Hematopoietic multipotent progenitor cell (in vitro differentiated cells): ENCODE results near the gene TXNDC11. TPM values are rescaled to one million over a fixed set of nuclear protein-coding genes. Genes with fewer than 3 reads are reported as not detected.

ENCODE experiments used
- DNase-seq, 3 donors: peaks; one replicate each; pipeline ENCODE4 v3.0.0-alpha.2; 2011 to 2015; ENCODE audit warnings: low read depth in 2 of 3, low spot score in 2 of 3
- total RNA-seq: library from RNA; depleted of rRNA; stranded (reverse); fragments of >200 nt; gene quantifications from one replicate; pipeline ENCODE4 v1.2.3, GENCODE V29; 2012

TXNDC11 gene
- total RNA-seq, 1 donor: 35.0 TPM

DNA sequence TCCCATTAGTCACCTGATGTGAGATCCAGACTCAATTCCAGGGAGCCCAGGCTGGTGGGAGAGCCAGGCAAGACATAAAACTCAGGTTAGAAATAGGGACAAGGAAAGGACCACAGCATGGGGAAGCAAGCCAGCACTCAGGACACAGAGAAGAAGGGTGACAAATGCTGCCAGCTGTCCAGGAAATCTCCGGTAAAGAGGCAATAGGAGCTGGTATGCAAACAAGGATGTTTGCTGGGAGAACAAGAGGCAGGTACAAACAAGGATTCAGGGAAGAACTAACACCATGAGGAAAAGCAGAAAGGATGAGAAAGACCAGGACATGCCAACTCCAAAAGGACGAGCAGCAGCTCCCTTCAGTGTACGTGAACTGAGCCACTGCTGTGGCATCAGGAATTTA is 10.2 kb upstream of the TXNDC11 start:
- no peak for DNase-seq

DNA sequence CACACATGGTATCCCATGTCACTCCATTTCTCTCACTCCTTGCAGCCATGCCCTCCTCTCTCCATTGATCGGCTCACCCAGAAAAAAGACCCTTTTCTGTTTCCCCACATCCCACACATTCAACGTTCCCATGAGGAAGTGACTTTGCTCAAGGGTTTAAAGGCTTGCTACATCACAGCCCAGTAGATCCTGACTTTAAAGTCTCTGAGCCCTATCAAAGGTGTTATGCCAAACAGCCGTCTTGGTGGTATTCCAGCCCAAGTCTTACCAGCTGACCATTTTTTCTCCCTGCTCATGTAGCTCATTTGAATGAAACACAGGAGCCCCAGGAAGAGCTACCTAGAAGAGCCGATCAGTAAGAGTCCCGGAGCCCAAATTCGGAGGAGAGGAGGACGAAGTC is 7.4 kb upstream of the TXNDC11 start:
- DNase-seq: no peak

DNA sequence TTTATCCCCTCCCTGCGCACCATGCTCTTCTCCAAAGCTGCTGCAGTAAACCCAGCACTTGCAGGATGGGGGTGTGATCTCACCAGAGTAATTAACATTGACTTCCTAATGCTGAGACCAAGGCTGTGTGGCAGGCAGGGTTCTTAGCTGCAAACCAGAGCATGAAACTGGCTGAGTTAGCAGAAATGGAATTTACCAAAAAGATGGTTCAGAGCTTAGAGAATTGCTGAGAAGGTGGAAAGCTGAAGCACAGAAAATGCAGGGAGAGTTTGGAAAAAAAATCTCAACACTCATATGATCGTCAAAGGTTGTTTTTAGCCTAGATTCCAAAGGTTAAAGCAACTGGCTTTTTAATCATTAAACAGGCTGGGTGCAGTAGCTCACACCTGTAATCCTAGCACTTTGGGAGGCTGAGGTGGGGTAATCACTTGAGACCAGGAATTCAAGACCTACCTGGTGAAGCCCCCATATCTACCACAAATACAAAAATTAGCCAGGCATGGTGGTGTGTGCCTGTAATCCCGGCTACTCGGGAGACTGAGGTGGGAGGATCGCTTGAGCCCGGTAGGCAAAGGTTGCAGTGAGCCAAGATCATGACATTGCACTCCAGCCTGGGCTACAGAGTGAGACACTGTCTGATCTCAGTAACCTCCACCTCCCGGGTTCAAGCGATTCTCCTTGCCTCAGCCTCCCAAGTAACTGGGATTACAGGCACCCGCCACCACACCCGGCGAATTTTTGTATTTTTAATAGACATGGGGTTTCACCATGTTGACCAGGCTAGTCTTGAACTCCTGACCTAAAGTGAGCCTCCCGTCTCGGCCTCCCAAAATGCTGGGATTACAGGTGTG is 6.0 kb upstream of the TXNDC11 start:
- DNase-seq: no peak

DNA sequence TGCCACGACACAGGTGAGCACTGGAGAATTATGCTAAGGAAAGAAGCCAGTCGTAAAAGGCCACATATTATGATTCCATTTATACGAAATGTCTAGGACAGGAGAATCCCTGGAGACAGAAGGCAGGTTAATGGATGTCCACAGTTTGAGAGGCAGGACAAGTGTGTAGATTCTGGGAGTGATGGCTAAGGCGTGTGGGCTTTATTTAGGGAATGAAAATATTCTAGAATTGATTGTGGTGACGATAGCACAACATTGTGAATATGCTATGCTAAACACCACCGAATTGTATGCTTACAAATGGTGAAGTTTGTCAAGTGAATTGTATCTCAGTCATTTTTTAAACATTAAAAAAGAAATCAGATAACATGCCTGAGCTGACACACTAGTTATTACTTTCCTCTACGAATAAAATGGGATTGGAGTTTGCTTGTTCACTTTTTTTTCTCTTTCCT is 5.3 kb upstream of the TXNDC11 start:
- DNase-seq: no peak

DNA sequence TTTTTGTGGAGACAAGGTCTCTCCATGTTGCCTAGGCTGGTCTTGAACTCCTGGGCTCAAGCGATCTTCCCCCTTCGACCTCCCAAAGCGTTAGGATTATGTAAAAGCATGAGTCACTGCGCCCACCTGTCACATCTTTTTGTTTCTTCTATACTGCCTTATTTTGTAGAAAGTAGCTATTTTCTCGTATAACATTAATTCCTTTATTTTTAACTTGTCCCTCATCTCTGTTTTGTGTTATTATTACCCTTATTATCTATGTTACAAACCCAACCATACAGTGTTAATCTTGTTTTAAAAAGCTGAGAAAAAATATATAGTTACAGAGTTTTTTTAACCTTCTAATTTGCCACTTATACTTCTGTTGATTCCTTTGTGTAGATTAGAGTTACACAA is 1.4 kb upstream of the TXNDC11 start:
- no peak for DNase-seq

DNA sequence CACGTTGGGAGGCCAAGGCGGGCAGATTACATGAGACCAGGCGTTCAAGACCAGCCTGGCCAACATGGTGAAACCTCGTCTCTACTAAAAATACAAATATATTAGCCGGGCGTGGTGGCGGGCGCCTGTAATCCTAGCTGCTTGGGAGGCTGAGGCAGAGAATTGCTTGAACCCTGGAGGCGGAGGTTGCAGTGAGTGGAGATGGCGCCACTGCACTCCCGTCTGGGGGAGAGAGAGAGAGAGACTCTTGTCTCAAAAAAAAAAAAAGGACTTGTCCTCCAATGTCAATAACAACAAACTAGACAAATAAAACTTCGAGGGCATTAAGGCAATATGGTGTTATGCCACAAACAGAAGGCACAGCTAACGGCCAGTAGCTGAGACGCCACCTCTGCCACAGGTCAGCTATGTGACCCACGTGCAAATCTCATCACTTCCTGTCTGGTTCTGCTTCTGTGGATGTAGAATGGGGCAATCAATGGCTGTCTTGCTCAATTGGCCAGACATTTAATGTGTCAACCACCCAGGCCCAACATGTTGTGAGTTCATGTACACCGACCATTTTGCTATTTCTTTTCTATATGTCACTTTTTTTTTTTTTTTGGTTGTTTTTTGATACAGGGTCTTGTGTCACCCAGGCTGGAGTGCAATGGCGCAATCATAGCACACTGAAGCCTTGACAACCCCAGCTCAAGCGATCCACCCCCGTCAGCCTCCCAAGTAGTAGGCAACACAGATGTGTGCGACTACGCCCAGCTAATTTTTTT is 834 bp upstream of the TXNDC11 start:
- DNase-seq: peak; percentile 11 to 44 (median 33)

DNA sequence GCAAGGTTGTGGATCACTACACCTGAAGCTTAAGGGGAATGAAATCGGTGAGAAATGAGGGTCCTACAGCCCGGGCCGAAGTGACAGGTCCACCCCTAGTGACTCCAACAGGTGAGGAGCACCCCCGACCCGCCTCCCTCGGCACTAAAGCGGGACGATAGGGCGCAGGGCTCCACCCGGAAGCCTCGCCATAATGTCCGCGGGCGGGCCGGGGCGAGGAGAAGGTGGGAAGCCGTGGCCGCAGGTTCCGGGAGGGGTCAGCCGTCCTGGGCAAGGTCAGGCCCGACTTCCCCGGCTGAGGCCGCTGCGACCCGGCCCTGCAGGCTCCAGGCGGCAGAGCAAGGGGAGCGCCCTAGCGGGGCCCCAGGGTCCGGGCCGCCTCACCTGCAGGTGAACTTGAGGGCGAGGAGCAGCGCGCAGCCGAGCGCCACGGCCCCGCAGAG is 543 bp downstream of the TXNDC11 start:
- DNase-seq: no peak

DNA sequence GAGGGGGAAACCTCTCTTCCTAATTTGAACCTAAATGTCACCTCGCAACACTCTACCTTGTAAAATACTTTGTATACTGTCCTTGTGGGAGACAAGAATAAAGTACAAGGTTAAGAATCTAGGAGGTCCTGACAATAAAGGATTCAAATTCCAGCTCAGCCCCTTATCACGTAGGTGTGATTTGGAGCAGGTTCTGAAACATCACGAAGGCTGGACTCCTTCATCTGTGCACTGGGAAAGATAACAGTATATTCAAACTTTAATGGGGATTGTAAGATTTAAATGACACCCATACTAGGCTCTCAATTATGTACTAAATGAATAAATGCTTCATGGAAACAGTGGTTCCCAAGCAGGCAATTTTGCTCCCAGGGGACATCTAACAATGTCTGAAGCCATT is 2.1 kb downstream of the TXNDC11 start:
- DNase-seq: no peak

DNA sequence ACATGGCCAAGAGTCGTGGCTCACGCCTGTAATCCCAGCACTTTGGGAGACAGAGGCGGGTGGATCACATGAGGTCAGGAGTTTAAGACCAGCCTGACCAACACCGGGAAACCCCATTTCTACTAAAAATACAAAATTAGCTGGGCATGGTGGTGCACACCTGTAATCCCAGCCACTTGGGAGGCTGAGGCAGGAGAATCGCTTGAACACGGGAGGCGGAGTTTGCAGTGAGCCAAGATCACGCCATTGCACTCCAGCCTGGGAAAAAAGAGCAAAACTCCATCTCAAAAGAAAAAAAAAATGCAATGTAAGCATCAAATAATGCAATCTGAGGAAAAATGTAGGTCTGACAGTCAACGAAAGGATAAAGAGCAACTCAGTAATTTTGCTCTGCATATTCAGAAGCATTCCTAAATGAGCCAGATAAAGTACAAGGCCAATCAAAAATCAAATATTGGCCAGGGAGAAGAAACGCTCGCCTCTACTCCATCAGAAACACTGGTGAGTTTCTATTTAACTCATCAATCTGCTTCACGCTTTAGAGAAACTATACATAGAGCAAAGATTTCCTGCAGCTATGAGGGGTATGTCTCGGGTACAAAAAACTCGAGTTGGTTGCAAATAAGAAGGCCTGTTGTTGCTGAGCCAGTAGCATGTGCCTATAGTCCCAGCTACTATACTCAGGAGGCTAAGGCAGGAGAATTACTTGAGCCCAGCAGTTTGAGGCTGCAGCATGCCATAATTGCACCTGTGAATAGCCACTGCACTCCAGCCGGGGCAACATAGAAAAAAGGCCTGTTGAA is 3.7 kb downstream of the TXNDC11 start:
- DNase-seq: no peak

DNA sequence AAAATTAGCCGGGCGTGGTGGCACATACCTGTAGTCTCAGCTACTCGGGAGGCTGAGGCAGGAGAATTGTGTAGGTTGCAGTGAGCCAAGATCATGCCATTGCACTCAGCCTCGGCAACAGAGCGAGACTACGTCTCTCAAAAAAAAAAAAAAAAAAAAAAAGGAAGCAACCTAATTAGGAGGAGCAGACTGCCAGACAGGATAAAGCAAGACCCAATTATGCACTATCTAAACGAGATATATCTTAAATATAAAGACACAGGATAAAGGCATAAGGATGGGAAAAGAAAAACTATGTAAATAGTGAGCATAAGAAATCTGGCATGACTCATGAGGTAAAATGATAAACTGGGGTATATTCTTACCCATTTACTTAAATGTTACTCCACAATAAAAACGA is 4.9 kb downstream of the TXNDC11 start:
- no peak for DNase-seq

DNA sequence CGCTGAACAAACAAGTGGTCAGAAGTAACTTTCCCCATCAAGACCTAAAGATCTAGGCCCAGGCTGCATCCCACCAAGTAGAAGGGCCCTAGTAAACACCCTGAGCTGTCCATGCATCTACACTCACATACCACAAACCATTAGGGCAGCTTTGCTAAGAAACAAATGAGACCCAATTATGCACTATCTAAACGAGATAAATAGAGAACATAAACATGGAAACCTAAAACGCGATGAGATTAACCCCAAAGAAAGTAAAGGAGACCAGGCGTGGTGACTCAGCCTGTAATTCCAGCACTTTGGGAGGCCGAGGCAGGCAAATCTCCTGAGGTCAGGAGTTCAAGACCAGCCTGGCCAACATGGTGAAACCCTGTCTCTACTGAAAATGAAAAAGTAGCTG is 5.8 kb downstream of the TXNDC11 start:
- DNase-seq: no peak

DNA sequence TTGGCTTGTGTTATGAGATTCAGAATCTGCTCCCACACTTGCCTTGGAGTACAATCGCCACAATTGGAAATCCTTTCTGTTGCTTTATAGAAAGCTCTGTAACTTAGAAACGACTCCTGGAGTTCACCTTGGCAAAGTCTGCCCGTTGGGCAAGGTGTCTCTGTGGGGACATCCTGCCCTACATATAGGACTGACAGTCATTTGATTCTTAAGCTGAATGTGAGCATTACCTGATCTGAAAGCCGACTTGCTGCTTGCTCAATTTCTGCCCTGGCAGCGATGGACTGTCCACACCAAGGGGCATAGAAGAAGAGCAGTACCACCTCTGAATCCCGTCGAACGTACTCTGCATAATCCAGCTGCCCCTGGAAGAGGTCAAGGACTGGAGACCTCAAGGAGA is 6.9 kb downstream of the TXNDC11 start:
- no peak for DNase-seq

DNA sequence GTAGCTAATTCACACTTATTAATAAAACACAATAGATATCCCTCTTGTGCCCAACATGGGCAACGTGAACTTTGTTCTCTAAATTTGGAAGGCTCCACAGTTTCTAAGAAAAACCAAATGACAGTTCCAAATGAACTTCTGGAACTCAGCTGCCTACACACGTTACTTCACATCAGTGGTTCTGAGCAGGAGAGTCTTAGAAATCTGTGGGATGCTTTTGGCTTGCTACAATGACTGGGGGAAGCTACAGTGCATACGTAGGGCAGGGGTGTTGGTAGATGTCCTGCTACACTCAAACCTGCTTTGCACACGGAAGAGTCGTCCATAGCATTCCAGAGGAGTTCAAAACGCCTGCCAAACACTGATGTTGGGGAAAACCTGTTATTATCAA is 8.0 kb downstream of the TXNDC11 start:
- DNase-seq: no peak

DNA sequence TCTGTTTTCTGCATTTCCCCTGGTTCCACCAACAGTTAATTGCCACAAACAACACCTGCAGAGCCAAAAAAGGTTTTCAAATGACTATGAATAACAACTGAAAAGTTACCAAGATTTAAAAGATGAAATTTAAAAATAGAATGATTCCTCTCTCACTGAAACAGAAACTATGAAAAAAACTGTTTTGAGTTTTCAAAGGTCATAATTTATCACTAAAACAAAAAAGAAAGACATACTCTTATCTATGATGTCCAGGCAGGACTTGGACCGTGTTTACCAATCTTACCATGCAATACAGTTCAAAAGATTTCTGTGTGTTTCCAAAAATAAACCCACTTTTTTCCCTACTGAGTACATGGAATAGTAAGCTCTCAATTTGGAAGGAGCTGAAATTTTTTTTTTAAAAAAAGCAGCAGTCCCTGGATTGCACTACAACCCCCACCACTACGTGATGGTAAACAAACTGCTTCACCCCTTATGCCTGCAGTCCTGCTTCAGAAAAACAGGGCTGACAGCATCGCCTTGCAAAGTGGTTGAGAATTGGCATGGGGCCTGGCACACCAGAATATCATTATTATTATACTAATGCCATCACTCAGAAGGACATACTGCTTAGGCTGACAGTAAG is 8.5 kb downstream of the TXNDC11 start:
- peak in 1 of 3 donors; percentile 14 for DNase-seq

DNA sequence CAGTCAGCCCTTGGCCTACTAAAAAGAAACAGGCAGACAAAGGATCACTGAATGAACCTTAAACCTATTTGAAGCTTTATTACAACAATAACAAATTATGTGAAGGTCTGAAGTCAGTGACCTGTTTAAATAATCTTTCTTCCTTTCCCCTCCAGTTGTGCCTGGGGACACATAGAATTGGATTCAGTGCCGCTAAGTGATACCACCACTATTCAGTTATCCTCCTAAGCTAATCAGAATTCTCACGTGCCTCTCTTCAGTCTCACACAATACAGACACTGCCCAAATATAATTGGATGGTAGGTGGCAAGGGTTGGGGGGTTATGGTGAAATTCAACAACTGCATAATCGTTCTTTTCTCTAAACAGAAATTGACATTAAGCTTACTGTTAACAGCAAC is 11.4 kb downstream of the TXNDC11 start:
- DNase-seq: no peak

DNA sequence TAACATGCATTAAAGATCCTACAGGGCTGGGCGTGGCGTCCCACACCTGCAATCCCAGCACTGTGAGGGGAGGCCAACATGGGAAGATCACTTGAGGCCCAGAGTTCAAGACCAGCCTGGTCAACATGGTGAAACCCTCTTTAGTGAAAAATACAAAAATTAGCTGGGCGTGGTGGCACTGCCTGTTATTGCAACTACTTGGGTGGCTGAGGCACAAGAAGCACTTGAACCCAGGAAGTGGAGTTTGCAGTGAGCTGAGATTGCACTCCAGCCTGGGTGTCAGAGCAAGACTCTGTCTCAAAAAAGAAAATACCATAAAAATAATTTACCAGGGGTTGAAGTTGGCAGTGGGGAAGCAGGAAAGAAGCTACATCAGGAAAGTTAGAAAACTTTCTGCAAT is 12.9 kb downstream of the TXNDC11 start:
- no peak for DNase-seq

DNA sequence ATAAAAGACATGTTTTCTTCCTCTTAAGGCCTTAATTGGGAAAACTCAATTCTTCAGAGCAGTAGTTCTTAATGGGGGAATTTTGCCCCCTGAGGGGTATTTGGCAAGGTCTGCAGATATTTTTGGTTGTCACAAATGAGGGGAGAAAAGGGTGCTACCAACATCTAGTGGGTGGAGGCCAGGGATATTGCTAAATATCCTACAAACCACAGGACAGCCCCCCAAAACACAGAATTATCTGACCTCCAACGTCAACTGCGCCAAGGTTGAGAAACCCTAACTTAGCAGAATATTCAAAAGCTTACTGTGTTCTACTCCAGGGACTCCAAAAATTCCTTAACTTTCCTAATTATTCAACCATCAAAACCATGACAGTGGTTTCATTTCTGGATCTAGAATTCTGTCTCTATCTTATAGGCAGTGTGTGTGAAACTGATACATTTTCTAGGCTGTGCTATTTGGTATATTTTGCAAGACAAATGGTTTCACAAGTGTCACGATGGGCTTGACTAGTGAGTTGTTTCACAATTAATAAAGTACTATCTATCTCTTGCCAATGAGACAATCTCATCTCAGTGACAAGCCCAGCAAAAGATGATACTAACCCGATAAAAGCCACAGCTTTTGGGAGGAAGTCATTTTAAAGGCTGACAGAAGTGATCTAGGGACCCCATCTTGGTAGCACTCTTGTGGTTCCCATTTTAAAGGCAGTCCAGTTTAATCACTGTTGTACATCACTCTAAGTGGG is 14.7 kb downstream of the TXNDC11 start:
- peak in 1 of 3 donors; percentile 22 for DNase-seq

DNA sequence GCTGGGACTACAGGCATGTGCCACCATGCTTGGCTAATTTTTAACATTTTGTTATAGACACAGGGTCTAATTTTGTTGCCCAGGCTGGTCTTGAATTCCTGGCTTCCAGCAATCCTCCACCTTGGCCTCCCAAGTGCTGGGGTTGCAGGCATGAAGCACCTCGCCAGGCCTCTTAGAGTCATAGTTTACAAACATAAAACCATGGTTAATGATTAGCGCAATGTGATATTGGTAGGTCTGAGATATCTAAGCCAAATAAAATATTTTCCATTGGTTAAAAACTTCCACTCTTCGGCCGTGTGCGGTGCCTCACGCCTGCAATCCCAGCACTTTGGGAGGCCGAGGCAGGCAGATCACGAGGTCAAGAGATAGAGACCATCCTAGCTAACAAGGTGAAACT is 16.6 kb downstream of the TXNDC11 start:
- no peak for DNase-seq

DNA sequence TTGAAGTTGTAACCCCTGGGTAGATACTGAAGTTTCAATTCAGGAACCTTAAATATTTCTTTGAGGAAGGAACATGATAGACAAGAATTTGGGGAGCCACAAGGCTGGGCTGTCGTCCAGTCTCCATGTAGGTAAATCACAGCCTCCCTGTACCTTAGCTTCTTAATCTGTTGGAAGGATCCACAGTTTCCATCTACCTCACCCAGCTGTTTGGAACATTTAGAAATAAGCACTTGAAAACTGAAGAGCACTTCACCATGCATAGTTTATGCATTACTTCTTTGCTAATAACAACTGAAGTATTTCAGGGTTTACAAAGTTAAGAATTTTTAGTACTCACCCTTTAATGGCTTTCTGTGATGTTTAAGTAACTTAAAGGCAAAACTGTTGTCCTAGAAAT is 17.2 kb downstream of the TXNDC11 start:
- DNase-seq: no peak

DNA sequence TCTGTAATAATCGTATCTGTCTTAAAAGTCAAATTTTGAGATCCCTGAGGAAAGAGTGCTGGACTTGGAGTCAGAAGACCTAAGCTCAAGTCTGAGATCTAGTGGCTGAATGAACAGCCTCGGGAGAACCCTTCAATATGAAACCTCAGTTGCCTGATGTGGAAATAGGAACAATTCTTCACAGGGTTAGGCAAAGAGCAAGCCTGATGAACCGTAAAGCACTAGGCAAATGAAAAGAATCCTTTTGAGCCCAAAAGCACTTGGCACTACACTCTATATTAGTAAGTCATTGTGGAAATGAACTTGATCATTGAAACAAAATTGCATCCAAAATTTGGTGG is 20.2 kb downstream of the TXNDC11 start:
- no peak for DNase-seq
